HG03342 (cell line): ENCODE results near the gene STXBP5L.
"Not testable (repeated sequence)": the region's sequence is repeated elsewhere in the genome, so short reads cannot be mapped to it uniquely, and the experiment has no call there.

Experiments
- ATAC-seq: cut with Tn5 transposase; IDR thresholded peaks from one replicate; pipeline ENCODE4 v1.9.1; 2021; ENCODE audit warnings: mild to moderate bottlenecking, moderate library complexity; ENCODE audit not compliant: unreplicated experiment

The STXBP5L gene

GRCh38 chr3:121223116-121223515 is 315.1 kb downstream of the STXBP5L start:
- ATAC-seq = no peak

- no peak for ATAC-seq
Observed at GRCh38 chr3:121228971-121229370, 321.0 kb downstream of the STXBP5L start.

GRCh38 chr3:121230194-121230593 is 322.2 kb downstream of the STXBP5L start:
- ATAC-seq = not testable (repeated sequence)

DNA sequence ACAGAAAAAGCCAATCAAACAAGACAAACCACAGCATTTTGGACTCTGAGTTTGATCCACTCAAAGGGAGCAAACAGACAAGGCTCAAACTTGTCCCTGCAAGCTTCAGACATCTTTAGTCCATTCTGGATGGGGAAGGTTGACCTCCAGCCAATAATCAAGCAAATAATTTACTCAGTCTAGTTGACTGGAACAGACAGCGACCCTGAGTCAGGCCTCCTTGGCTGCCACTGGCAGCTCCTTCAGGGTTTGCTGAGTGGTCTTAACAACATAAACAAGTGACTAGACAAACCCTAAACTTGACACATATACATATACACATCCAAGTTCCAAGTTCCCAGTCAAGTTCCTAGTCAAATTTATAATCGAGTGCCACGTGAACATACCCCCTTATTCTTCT is 323.9 kb downstream of the STXBP5L start:
- ATAC-seq = no peak

- ATAC-seq = no peak
Observed at GRCh38 chr3:121232309-121233225, 324.6 kb downstream of the STXBP5L start.

- no peak for ATAC-seq
Observed at GRCh38 chr3:121243208-121243607, 335.2 kb downstream of the STXBP5L start.

- ATAC-seq = no peak
Observed at GRCh38 chr3:121252676-121253075, 344.7 kb downstream of the STXBP5L start.

DNA sequence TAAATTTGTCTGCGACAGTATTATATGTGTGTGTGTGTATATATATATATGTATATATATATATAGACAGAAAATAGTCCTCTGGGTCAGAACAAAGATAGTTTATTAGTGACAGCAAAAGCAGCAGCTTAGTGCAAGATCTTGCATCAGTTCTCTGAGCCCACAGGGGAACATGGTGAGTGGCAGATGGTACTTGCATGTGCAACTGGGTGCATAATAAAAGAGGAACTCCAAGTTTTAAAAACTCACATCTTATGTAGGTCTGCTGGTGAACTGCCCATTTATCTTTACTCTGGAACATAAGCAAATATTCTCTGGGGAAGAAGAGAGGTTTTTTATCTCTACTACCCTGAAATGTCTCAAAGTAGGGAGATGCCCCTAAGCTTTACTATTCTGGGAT is 361.4 kb downstream of the STXBP5L start:
- no peak for ATAC-seq

- no peak for ATAC-seq
Observed at GRCh38 chr3:121274411-121274810, 366.4 kb downstream of the STXBP5L start.

DNA sequence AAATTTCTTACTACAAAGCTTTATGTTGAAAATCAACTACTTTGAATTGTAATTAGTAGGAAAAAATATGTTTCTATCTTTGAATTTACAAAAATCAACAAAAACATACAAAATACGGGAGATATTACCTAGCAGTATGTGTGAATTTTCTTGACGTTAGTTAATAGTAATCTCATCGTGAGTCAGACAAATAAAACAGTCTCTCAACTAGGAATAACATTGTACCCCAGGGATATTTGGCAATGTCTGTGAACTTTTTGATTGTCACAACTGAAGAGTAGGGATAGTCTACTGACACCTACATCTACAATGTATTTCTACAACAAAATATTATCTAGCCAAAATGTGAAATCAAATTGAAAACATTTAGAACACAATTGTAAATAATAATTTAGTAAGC is 387.4 kb downstream of the STXBP5L start:
- no peak for ATAC-seq

DNA sequence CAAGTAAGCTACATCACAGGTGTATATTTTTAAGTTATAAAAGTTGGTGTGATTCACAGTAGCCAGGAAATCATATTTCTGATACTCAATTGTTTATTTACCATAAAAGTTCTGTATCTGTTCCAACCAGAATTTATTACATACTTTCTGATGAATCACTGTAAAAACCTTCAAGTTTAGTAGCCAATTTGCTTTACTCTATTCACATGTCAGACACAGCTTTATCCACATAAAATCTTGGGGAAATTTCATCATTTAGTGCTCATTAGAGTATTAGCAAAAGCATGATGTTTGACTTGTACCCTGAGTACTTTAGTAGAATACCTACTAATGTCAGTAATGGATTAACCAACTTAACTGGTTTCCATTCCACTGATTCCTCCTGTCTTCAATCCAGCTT is 388.0 kb downstream of the STXBP5L start:
- ATAC-seq = no peak

DNA sequence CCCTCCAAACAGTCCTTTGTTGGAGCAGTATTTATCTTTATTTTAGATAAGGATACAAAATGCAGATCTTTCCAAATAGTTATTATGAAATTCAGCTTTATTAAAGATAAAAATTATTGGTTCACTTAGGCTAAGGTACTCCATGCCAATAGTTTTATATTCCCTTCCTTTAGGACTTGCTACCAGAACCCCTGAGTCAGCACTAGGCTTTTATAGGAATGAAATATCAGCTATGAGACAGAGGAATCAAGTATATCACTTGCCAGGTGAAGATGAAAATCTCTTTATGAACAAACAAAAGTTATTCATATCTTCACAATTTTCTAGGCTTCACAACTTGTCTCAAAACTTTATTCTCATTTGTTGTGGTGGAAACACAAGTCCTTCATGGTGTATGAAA is 416.3 kb downstream of the STXBP5L start:
- ATAC-seq = no peak

DNA sequence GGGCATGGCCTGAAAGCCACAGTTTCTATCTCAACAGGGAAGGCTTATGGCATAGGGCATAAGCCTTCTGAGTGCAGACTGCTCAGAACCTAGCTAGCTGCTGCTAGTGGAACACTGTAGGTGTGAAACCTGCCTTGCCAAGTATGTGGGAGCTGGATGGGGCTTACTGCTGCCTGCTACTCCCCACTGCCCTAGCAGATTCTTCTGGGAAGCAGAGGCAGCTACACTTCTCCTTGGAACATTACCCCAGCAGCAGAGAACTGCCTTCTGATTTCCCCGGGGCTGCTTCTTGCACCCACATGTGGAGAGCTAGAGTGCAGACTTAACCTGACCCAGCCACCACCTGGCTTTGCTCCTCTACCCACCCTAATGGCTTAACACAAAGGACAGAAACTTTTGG is 422.1 kb downstream of the STXBP5L start:
- ATAC-seq = no peak

DNA sequence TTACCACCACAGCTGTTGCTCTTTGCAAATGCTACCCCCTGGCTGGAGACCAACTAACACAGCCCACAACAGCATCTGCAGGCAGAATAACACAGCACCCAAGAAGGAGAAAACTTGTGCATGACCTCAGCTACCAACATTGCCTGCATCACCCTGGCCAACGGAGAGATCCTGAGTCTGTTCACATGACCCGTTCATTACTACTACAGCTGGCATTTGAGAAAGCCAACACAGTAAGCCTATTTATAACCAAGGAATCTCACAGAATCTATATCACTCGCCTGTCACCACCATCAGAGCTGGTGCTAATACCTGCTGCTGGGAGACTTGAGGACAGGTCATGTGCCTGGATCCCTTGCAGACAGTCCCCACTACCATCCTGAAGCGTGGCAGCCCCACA is 422.6 kb downstream of the STXBP5L start:
- no peak for ATAC-seq

DNA sequence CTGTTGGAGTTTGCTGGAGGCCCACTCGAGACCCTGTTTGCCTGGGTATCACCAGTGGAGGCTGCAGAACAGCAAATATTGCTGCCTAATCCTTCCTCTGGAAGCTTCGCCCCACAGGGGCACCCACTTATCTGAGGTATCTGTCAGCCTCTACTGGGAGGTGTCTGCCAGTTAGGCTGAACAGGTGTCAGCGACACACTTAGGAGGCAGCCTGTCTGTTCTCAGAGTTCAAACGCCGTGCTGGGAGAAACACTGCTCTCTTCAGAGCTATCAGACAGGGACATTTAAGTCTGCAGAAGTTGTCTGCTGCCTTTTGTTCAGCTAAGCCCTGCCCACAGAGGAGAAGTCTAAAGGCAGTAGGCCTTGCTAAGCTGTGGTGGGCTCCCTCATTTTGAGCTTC is 448.0 kb downstream of the STXBP5L start:
- ATAC-seq = not testable (repeated sequence)

DNA sequence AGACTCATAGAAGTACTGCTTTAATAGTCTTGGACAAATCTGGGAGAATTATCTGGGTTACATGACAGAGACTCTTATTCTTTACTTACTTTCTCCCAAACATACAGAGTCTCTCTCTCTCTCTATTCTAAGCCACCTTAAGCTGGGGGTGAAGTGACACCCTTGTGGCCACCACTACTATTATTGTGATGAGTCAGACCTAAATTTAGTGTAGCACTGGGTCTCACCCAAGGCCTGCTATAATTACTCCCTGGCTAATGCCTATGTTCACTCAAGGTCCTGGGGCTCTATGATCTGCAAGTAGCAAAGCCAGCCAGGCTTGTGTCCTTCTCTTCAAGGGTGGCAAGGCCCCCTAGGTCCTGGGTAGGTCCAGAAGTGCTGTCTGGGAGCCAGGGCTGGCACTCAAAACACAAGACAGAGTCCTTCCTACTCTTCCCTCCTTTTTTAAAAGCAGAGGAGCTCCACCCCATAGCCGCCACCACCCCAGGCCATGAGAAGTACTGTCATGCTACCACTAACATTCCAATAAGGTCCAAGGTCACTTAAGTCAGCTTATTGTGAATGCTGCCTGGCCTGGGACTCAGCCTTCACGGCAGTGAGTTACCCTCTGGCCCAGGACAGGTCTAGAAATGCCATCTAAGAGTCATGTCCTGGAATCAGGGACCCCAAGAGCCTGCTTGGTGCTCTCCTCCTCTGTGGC is 454.2 kb downstream of the STXBP5L start:
- no peak for ATAC-seq

DNA sequence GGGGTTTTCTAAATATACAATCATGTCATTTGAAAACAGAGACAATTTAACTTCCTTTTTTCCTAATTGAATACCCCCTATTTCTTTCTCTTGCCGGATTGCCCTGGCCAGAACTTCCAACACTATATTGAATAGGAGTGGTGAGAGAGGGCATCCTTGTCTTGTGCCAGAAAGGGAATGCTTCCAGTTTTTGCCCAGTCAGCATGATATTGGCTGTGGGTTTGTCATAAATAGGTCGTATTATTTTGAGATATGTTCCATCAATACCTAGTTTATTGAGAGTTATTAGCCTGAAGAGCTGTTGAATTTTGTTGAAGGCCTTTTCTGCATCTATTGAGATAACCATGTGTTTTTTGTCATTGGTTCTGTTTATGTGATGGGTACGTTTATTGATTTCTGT is 480.3 kb downstream of the STXBP5L start:
- ATAC-seq = not testable (repeated sequence)

DNA sequence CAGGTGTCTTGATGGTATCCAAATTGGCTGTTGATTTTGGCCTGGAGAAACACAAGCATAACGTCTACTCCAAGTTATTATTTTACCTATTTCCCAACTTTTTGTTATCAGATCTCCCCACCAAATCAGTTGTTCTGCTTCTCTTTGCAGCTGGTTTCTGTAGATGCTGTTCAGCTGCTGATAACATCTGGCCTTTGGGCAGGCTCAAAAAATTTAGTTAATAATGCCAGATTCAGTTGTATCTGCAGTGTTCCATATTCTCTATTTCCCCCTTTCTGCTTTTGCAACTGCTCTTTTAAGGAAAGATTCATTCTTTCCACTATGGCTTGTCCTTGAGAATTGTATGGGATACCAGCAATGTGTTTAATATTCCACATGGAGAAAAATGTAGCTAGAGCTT is 488.0 kb downstream of the STXBP5L start:
- ATAC-seq = not testable (repeated sequence)

DNA sequence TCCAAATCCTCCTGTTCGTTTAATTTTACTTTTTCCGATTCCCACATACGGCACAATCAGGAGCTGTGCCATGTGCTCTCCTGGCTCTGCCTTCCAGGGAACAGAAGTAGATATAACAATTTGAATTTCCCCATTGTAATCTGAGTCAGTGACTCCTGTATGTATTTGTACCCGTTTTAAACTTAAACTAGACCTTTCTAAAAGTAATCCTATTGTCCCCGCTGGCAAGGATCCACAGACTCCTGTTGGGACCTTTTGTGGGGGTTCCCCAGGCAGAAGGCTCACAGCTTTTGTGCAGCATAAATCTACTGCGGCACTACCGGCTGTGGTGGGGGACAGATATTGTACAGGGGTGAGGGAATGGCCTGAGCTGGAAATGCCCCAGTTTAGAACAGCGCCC is 490.0 kb downstream of the STXBP5L start:
- ATAC-seq = not testable (repeated sequence)

DNA sequence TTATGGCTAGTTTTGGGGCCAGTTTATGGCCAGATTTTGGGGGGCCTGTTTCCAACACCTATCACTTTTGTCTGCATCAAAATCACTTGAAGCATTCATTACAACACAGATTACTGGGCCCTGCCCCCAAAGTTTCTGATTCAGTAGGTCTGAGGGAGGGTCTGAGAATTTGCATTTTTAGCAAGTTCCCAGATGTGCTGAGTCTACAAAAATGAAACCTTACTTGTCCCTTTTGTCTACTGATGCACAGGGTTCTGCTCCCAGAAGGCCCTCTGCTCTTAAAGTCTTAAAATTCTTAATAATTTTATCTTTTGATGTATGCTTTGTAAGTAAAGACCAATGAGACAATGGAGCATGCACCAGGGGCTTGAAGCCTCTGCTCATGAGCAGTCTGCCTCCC is 491.8 kb downstream of the STXBP5L start:
- ATAC-seq = no peak

GRCh38 chr3:121405631-121406030 is 497.6 kb downstream of the STXBP5L start:
- ATAC-seq = no peak

DNA sequence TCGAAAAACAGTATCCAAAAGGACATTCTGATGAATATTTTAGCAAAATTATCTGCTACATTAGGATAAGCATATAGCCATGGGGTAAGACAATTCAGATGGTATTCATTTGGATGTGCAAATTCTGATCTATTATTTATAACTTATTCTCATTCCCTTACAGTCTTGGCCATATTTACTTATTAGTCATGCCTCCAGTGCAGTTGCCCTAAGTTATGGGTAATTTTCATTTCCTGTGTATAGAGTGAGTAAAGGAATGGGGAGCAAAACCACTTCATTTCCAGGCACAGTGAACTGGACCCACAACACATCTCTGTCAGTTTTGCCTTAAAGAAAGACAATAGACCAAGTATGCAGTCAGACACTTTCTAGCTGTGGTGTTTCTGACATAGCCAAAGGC is 503.5 kb downstream of the STXBP5L start:
- ATAC-seq = no peak
